SIG-M5 (cell line): ENCODE results near the gene MAPK12.

Source experiments
- DNase-seq: peaks from one replicate; lab custom pipeline; 2025; lab: John Stamatoyannopoulos, UW

Gene MAPK12

DNA sequence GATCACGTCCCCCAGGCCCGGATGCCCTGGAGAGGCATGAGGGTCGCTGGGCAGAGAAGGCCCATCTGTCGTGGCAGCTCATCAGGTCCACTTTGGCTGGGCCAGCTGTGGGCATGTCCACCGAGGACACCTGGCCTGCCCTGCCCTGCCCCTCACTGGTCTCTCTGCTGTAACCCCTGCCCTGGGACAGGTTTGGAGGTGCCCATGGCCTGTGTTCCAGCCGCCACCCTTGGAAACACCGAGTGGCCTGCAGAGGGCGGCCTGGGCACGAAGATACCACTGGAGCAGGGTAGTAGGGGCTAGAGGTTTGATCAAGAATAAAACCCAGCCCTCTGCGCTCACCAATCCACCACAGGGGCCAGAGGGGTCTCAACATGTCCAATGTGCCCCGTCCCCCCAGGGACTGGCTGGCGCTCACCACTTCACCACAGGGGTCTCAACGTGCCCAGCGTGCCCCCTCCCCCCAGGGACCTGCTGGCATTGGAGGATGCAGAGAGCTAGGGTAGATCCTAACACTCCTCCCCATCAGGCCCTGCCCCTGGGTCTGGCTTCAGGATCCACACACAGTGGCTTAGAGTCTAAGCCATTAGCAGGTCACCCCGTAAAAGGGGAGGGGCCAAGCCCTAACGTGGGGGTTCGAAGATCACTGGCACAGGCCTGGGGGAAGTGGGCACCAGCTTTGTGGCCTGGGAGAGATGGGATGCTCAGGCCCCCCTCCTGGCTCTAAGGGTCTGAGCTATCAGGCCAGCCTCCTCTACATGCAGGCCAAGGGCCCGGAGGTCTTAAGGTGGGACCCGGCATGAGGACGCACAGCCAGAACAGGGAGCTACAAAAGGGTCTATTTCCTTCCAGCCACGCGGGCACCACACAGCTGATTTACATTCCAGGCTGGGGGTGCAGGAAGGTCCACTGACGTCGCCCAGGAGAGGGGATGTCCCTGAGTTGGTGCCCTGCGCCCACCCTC is 9.1 kb downstream of the MAPK12 start:
- no peak for DNase-seq

DNA sequence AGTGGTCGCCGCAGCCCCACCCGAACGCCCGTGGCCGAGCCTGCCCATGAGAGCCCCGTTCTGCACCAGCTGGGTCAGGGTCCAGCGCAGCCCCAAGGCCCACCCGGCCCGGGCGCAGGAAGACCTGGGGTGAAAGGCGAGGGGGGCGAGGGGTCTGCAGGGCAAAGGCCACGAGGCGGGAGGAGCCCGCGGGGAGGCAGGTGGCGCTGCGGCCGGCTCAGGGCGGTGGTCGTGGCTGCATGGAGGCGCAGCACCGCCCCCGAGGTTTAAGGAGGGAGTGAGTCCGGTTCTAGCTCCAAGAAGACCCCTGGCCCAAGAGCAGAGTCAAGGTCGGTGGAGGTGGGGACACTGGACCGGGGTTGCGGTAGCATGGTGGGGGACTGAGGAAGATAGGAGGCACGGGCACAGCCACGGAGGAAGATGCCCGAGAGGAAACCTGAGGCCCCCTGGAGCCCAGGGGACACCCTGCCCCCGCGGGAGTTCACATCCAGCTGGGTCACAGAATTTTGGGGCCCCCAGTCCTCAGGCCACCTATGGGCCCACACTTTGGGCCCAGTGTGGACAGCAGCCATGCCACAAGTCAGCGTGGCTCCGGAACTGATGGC is 9.9 kb downstream of the MAPK12 start:
- no peak for DNase-seq

DNA sequence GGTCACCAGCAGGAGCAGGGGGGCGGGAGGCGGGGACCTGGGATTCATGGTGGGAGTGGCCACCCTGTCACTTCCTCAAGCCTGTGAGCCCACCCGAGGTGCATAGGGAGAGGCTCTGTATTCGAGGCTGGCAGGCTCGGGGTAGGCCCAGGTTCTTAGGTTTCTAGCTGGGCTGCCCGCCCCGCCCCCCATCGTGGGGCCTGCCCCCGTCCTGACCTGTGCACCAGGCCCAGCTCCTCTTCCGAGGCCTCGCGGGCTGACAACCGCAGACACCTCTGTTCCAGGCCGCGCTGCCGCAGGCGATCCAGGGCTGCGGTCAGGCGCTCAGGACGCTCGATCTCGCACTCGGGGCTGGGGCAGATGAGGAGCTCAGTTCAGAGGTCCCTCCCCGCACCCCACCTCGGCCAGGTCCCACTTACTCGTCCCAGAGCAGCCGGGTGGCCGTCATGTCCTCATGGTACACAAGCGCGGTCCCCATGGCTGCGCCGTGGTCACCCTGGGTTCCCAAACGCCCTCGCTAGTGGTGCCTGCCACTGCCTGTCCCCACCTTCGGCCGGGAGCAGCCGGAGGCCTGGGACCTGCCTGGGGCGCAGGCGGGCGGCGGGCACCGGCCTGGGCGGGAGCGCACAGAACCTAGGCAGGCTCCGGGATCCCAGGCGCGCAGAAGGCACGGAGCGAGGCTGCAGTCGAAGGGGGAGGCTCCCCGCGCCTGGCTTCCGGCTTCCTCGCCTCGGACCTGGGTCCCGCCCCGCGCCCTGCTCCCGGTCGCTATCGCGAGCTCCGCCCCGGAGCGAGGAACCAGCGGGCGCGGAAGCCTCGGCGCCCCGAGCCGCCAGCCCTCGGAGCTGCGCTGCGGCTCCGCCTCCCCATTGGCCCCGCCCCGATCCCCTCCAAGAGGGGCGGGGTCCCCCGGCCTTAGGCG is 10.7 kb downstream of the MAPK12 start, which contains the start of gene HDAC10:
HDAC10 (minus strand) TSS at position 711 of the 922 bp plus-strand sequence; CDS start at position 478, 233 bp downstream.
- no peak for DNase-seq

DNA sequence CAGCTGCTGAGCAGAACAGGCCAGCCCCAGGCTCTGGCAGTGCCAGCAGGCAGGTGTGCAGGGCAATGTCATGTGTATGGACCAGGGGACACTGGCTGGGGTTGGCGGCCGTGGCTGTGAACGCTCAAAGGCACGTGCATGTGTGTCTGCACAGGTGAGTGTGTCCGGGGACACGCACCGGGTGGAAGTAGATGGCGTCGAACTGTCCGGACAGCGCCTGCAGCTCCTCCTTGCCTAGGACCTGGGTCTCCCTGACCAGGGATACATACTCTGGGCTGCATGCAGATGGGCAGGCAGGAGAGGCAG is 11.3 kb downstream of the MAPK12 start:
- no peak for DNase-seq

DNA sequence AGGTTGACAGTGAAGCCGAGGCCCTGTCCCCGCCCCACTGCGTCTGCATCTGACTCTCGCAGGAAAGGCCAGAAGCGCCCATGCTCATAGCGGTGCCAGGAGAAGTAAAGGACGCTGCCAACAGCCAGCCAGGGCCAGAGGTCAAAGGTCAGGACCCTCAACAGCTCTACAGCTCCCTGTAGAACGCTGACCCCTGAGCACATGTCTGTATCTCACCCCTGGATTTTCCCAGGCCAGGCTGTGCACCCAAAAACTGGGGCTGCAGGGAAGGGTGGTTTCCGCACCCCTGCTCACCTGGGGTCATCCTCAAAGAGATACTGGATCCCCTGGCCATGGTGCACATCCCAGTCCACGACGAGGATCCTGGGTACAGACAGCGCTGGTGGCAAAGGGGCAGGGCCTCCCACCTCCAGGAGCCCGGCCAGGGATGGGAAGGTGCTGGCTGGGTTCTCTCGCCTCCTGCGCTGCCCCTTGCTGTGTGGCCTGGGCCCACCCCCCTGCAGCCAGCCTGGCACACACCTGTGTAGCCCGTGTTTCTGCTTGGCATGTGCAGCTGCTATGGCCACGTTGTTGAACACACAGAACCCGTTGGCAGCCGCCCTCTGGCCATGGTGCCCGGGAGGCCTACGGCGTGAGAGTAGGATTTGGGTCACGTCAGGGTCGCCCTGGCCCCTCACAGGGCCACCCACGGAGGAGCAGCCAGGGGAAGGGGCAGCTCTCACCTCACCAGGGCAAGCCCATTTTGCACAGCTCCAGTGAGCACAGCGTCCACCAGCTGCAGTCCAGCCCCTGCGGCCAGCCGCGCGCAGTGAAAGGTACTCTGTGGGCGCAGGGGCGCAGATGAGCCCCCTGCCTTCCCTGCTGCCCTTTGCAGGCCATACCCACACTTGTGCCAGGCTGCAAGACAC is 11.9 kb downstream of the MAPK12 start:
- no peak for DNase-seq

DNA sequence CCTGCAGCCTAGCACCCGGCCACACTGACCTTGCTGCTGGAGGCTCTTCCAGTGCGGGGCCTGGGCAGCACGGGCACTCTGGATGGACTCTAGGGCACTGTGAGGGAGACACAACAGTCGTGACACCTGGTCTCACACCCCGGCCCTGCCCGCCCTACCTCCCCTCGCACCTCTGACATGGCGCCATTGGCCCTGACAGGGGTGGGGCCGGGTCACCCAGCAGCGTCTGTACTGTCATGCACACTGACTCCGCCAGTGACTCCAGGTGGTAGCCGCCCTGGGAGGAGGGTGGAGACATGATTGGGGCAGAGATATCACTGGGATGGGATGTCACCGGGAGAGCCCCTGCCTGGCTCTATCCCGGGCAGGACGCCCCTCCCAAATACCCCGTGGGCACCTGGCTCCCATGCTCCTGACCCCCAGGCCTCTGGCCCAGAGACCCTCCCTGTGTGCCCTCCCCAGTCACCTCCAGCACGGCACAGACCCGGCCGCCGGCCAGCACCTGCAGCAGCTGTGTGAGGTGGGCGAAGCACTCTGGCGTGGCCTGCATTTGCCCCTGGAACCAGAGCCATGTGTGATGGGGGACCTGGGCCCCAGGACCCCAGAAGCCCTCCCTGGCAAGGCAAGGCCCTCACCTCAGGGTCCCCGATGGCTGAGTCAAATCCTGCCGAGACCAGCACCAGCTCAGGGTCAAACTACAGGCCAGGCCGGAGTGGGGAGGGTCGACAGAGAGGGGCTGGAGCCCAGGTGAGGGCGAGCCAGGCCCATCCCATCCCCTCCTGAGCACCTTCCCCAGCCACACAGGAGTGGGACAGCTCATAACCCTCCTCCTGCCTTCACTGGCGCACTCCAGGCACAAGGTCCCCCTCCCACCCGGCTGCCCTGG is 13.0 kb downstream of the MAPK12 start:
- no peak for DNase-seq

DNA sequence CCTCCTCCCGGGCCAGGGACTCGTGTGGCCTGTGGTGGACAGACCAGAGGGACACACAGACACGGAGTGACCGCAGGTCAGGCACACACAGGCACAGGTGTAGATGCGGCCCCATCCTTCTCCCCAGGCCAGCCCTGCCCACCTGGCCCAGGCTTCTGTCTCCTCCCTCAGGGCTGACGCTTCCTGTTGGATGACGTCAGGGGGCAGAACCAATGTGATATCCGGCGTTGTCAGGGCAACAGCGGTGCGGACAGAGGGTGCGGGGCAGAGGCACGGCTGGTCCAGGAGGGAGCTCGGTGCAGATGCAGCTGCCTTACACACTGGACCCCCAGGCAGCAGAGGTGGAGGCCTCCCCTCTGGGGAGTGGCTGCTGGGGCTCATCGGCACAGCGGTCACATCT is 13.7 kb downstream of the MAPK12 start:
- no peak for DNase-seq

DNA sequence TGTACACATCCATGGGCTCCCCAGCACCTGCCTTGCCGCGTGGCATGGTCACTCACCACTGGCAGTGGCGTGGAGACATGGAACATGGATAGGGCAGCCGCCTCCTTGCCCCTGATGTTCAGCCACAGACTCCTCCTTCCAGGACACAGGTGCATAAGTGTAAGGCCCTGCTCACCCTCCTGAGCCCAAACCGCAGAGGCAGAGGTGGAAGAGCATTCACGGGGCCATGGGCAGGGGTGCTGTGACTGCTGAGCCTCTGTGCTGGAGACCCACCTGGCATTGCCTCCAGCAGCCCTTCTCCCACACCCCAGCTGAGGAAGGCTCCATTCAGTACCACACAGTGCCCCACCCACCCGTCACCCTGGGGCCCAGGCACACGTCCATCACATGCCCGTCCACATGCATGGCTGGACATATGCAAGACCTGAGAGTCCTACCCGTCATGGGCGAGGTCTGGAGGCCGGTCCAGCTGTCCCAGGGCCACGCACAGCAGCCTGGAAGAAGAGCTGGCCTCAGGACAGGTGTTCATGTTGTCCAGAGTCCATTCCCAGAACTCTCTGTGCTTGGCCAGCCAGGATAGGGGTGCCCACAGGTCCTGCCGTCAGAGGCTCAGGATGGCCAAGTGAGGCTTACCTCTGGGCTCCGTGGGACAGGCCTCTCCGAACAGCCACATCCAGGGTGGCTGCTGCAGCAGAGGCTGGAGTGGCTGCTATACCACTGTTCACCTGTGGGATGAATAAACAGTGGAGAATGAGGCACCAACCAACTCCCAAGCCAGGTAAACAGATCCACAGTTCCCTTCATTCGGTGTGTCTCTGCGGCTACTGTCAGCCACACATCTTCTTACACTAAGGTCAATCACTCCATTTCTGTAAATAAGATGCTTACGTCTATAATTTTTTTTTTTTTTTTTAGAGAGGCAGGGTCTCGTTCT is 15.0 kb downstream of the MAPK12 start:
- no peak for DNase-seq

DNA sequence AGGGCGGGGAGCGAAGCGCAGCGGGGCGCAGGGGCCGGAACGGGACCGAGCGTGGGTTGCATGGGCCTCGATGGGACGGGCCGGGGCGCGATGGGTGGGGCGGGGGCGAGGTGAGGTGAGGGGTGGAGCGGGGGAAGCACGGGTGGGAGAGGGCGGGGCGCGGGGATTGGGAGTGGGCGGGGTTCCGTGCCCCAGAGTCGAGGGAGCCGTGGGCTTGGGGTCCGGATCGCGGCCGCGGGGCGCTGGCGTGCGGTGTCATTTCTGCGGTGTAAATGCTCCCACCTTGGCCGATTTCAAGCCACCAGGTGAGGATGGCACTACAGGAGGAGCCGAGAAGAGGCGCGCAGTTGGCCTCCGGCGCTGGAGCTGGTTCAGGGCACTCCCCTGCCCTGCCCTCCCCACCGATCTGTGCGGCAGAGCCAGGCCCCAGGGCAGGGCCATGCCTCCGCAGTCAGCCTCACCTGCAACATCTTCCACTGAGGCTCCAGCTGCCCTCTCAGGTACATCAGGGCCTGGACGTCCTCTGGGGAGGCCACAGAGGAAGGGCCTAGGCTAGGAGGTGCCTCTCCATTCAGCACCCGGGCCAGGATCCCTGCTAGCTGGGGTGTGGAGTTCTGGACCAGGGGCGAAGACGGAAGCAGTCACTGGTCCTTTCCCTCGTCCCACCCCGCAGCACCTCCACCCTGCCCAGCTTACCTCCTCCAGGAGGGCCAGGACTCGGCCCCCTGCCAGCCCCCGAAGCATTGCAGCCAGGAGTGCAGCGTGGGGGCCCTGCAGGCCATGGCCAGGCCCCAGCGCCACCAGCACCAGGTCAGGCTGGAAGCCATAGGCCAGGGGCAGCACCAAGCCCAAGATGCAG is 16.0 kb downstream of the MAPK12 start:
- DNase-seq = no peak

DNA sequence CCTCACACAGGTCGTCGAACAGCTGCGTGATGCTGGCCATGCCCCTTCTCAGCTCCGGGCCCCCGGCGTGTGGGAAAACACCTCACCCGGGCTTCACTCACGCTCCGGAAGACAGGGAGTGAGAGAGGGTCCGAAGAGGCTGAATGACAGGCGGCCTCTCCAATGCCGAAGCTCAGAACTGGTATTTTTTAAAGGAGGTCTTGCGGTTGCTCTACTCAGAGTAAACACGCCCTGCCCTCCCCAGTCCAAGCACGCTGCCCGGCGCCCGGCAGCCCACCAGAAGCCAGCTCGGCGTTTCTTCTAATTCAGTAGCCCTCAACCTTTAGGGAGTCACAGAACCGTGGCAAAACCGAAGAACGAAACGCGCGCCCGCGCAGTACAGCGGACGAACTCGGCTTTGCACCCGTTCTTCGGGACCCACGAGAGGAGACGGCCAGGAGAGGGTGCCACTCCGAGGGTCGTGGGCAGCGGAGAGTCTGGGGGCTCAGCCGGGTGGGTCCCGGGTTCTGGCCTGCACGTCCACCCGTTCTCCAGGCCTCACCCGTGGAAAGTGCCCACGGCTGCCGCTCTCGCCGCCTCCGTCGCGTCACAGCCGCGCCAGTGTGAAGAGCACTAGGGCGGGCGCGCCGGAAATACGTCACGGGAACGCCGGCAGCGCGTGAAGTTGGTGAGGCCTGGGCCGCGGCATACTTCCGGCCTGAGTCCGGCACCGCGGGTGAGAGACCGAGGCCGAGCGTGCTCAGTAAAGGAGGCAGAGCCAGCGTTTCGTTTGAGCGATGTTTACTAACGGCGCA is 16.9 kb downstream of the MAPK12 start, which contains the start of gene TUBGCP6:
TUBGCP6 (minus strand) TSS at position 604 of the 794 bp plus-strand sequence; CDS start at position 40, 564 bp downstream.
- peak; percentile 33 for DNase-seq

DNA sequence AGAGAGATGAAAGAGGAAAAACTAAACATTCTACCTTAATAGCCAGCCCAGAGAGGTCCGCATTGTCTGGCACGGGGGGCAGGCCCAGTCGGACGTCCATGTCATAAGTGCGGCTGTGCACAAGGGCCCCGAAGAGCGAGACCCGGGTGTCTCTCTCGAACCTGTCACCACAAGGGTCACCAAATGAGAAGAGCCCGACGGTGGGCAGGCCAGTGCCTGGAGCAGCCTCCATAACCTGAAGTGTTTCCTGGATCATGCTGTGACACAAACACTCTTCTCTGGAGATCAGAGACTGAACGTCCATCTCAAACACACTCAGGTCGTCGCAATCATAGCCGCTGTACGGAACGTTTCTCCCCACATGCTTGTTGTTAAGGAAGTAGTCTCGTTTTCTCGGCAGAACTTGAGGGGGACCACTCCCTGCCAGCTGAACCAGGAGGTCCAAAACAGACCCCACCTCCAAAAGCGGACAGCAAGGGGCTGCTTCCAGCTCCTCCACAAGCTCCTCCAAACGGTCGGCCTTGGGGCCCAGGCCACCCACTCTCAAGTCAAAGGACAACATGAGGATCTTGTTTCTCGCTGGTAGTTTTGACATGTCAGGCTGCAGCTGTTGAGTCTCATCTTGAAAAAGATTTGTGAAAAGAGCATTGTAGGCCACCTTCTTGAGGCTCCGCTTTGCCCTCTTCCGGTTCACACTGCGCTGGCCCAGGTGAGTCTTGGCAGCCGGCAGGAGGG is 17.6 kb downstream of the MAPK12 start:
- no peak for DNase-seq

DNA sequence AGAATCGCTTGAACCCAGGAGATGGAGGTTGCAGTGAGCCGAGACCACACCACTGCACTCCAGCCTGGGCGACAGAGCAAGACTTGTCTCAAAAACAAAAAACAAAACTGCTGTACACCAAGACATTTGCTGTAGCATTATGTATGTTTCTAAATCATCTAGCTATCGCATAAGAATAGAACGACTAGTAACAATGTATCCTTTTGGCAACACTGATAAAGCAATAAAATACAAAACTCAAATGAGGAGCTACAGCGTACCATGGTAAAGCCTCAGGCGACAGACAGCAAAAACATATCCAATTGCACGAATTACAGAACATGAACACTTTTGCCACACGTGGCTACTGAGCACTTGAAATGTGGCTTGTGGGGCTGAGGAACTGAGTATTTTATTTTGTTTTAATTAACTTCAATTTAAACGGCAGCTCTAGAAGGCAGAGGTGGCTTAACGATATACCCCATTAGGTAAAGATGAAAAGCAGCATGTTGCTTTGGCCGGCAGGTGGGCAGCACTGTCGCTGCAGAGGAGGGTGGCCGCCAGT is 19.0 kb downstream of the MAPK12 start:
- DNase-seq = no peak

DNA sequence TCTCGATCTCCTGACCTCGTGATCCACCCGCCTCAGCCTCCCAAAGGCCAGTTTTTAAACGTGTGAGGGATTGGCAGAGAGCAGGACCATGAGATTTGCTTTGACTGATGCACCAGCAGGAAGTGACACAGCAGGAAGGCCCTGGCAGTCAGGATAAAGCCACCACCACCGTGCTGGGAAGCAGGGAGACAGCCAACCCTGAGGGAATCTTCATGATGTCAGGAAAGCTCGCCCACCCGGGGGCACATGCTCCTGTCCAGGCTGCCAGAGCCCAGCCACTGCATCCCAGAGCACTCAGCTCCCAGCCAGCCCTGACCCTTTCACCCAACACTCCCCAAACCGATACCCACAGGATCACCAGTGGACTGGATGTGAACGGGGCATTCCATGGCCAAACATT is 22.7 kb downstream of the MAPK12 start:
- DNase-seq = no peak

DNA sequence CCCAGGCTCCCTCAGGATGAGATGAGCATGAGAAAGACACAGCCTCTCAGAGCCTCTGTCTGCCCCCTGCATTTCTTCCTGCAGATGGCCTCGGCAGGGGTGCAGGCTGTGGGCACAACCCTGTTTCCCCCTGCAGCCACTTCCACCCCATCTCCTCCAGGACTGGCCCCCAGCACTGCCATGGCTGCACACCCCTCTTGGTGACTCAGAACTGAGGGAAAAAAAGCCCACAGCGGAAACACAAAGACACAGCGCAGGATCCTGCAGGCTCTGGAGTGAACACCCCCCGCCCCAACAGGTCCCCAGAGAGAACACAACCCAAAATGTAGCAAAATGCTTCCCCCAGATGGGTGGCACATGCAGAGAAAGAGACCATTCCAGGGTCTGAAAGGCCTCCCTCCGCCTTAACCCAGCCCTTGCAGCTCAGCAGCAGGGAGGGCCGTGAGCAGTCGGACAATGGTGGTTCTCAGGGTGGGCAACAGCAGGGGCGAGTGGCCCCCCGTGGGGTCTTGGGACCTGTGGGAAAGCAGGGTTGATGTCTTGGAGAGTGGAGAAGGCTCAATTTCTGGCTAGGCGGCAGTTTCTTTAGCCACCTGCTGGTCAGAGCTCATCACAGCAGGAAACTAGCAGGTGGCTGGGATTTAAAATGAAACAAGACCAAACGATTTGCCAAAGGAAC is 24.6 kb downstream of the MAPK12 start:
- DNase-seq = no peak

DNA sequence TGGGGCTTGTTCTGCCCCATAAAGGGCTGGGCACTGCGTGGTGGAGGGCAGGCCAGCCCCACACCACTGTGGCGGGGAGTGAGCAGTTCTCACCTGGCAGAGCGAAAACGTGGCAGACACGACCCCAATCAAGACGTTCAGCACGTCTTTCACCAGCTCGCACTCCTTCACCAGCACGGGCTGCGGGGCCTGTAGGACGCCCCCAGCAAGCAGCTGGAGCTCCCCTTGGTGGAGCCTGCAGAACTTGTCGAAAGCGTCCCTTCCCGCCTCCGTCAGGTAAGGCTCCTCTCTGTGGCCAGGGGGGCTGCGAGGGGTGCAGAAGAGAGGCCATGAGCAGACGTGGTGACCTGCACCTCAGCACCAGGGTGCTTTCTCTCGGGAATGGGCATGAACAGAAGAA is 28.3 kb downstream of the MAPK12 start:
- DNase-seq = no peak
